ENCODE measurements around the gene EFHD1.
"Not testable (repeated sequence)": the region's sequence is repeated elsewhere in the genome, so short reads cannot be mapped to it uniquely, and the experiment has no call there.

Gene EFHD1

DNA sequence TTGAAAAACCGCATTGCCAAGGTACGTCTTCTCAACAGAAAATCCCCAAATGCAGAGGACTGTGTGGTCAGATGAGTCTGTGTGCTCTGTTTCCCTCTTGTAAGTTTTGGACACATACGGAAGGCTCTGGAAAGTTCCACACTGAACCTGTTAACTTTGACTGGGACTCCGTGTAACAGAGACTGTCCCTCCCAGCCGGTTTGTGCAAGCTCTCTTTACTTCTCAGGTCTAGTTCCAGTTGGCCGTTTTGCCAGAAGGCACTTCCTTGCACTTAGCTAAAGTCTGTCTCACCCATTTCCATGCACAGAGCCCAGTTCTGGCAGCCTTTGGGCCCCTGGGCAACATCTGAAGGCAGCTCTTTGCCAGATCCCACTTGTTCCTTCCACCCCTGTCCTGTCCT, 22.0 kb downstream of the EFHD1 start:
- no peak for DNase-seq

DNA sequence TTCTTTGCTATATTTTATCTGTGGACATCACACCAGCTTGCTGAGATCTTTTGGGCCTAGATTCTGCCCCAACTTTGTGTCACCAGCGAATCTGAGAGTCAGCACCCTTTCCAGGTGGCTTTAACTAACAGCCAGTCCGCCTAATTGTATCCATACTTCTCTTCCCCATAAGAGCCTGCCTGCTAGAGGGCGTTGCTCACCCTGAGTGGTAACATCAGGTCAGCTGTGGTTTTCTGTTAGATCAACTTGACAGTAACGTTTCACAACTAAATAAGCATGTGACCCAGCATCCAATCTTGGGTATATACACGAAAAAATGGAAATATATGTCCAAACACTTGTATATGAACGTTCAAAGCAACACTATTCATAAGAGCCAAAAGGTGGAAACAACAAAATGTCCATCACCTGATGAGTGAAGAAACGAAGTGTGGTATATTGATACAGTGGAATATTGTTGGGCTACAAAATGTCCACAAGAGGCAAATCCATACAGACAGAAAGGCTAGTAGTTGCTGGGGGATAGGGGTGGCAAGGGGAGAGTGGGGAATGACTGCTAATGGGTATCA, 24.9 kb downstream of the EFHD1 start:
- no peak for DNase-seq

DNA sequence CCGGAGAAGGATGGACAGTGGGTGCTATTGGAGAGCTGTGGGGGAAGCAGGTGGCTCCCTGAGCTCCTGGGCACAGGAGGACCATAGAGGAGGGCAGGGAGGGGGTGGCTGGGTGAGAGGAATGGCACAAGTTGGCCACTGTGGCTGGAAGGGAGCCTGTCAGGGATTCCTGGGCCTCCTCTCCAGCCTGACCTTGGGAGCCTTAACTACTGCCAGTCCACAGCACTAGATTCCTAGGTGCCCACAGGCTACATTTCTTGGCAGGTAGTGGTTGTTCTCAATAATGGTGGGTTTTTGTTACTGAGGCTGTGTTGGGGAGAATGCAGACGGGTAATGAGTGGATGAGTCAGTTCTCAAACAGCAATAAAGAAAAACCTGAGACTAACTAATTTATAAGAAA, 26.0 kb downstream of the EFHD1 start:
- DNase-seq, result no peak

DNA sequence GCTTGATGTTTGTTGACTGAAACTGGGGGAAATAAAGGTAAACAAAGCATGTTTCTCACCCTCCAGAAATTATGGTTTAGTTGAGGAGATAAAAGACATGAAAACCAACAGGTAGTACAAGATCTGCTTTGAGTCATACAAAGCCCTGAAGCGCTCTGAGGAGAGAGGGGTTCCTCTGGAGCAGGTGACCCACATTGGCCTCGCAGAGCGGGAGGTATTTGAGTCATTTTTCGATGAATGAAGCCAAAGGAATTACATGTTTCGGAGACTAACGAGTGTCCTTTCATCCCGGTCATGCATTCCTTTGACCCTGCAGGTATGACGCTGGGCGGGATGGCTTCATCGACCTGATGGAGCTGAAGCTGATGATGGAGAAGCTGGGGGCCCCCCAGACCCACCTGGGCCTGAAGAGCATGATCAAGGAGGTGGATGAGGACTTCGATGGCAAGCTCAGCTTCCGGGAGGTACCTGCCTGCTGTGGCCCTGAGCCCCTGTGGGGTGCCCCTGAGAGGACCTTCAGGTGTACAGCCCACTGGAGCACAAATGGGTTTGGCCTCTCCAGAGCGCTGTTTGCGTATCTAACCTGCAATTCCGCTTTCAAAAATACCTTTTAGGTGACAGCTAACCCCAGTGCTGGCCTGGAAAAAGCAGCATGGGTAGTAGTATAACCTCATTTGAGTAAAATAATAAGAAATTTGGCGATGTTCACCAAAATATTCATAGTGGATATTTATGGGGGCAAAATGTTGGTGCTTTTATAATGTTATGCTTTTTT, 29.3 kb downstream of the EFHD1 start:
- DNase-seq, result no peak

DNA sequence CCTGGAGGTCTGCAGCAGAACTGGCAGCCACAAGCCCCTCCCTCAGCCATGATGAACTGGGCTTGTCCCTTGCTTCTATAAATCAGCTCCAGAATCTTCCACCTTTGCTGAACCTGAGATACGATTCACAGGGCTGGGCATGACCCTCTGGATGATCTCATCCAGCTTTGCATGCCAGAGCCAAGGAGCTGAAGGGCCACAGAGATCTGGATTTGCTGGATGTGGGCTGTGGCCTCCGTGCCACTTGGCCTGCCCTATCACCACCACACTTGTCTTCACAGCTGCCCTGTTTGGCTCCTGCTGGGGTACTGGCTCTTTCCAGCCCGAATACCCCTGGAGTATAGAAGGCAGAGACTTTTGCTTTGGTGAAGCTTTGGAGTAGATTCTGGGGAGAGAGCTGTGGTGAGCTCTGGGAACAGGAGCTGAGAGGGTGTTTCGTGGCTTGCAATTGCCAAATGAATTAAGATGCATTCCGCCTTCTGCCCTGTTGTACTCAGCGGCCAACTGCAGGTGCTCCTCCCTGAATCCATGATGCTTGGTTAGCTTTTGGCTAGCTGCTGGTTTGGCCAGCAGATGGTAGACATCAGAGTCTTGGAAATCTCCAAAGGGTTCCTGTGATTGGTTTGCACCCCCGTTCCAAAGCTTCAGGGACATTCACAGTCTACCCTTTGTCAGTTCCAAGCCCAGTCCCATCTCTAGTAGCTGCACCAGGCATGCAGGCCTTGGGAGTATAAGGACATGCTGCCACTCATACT, 32.8 kb downstream of the EFHD1 start:
- DNase-seq, result no peak

DNA sequence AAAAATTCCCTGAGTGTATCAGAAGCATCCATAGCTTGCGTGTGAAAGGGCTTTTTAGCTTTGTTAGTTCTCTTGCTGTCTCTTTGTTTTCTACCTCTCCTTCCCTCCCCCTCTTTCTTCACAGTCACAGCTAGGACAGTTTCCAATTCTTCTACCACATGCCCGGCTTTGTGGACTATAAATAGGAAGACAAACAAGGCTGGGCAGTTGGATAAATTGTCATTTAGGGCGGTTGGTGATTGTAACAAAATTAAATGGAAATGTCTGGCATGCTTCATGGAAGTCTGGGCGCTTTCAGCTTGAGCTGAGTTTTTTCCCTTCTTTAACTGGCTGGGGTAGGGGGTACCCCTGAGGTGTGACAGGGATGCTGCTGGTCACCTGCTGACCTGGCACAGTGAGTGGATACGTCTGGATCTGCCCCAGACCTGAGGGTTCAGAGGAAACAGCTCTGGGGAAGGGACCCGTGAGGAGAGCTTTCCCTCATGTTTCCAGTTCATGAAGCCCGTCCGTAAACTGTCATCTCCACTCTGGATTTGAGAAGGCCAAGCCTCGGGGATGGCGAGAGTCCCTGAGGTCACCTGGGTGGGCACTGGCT, 34.7 kb downstream of the EFHD1 start:
- DNase-seq, result no peak

DNA sequence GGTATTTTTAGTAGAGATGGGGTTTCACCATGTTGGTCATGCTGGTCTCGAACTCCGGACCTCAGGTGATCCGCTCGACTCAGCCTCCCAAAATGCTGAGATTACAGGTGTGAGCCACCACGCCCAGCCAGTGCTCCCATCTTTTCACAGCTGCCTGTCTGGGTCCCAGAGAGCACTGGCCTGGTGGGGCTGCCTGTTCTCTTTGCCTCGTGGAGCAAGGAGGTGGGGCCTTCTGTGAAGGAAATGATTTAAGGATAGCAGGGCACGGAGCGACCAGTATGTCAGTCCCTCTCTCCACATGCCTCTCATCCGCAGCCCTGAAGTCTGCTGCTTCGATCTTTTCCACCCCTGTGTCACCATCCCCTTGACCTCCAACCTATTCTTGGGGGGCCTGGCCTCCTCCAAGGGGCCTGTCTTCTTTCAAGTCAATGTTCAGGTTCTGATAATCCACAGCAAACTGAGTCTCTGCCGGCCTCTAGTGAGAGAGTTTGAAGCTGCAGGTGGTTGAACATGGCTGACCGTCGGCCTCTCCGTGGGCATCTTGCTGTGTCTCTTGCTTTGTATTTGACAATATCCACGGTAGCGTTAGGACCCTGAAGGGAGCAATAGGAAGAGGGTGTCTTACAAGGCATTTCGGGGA, 35.5 kb downstream of the EFHD1 start:
- no peak for DNase-seq

DNA sequence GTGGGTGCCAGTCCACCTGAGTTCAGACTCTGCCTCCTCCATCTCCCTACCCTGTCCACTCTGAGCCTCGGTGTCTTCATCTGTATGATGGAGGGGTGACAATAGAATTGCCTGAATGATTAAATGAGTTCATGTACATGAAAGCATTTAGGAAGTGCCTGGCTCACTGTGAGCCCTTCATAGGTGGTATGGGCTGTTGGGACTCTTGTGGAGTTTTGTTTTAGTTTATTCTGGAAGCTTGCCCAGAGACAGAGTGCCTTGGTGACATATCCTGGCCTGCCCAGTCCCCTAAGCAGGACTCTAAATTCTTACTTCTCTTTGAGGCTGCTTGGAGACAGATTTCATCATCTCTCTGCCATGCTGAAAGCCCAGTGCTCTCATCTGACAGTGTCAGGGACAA, 39.2 kb downstream of the EFHD1 start:
- no peak for DNase-seq

DNA sequence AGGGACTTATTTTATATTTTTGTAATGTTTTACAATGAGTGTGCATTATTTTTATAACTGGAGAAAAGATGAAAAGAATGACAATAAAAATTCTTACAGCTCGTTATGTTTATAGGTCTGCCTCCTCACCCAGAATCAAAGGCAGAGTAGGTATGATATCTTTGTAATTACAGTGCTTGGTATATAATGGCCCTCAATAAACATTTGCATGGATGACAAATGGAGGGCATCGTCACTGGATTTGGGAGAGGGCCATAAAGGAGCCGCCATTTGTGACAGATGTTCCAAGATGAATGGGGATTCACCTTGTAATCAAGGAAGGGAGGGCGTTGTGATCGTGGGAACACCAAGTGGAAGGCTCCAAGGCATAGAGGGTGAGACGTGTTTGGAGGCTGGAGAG, 41.1 kb downstream of the EFHD1 start:
- no peak for DNase-seq

DNA sequence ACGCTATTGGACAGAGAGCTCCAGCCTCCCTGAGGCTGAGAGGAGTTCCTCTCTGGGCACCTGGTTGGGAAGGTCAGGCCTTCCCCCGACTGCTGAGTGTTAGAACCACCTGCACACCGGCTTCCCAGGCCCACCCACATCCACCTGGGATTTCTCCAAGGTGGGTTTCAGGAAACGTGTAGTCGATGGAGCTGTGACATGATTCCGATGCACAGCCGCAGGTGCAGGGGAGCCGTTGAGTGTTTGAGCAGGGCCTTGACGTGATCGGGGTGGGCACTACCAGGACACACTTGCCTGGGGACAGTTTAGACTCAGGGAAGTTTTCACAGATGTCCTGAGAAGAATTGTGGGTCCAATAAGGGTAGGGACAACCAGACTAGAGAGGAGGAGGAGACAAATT, 42.0 kb downstream of the EFHD1 start:
- no peak for DNase-seq

DNA sequence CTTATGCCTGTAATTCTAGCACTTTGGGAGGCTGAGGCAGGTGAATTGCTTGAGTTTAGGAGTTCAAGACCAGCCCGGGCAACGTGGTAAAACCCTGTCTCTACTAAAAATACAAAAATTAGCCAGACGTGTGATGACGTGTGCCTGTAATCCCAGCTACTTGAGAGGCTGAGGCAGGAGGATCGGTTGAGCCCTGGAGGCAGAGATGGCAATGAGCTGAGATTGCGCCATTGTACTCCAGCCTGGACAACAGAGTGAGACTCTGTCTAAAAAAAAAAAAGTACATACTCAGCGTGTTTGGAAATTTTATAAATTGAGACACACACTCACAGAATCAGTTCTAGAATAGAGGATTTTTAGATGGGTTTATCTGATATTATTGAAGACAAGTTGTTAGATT, 46.6 kb downstream of the EFHD1 start:
- no peak for DNase-seq

DNA sequence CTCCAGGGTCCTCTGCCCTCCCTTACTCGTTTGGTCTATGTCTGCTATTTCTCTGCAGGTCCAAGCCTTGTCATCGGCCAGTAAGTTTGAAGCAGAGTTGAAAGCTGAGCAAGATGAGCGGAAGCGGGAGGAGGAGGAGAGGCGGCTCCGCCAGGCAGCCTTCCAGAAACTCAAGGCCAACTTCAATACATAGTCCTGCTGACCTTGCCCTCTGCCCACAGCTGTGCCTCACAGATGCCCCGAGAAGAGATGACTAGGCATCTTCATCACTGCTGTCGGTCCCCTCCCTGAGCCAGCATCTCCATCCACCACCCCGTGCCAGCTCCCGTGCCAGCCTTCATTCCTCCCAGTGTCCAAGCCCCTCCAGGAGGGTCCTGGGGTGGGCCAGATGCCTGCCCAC, 48.1 kb downstream of the EFHD1 start:
- no peak for DNase-seq

DNA sequence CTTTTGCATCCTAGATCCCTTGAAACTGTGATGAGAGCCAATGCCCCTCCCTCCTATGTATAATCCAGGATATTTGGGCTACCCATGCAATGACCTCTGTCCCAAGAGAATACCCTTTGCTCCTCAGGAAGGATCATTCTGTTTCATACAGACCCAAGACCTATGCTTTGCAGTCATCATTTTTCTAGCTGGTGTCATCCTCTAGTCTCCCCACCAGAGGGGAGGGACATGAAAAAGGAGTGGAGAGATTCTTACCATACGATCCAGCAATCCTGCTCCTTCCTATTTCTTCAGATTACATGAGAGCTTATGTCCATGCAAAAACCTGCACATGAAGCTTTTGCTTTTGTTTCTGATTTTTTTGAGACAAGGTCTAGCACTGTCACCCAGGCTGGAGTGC, 50.0 kb downstream of the EFHD1 start:
- DNase-seq, result no peak

DNA sequence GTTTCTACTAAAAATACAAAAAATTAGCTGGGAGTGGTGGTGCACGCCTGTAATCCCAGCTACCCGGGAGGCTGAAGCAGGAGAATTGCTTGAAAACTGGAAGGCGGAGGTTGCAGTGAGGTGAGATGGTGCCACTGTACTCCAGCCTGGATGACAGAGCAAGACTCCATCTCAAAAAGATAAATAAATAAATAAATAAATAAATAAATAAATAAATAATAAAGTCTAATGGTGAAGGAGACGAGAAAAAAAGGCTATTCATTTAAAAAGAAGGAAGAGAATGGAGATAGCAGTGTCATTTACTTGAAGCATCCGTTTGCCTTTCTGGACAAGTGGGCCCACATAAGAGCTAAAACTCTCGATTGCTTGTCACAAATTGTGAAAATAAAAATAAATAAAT, 52.0 kb downstream of the EFHD1 start:
- DNase-seq, result not testable (repeated sequence)

DNA sequence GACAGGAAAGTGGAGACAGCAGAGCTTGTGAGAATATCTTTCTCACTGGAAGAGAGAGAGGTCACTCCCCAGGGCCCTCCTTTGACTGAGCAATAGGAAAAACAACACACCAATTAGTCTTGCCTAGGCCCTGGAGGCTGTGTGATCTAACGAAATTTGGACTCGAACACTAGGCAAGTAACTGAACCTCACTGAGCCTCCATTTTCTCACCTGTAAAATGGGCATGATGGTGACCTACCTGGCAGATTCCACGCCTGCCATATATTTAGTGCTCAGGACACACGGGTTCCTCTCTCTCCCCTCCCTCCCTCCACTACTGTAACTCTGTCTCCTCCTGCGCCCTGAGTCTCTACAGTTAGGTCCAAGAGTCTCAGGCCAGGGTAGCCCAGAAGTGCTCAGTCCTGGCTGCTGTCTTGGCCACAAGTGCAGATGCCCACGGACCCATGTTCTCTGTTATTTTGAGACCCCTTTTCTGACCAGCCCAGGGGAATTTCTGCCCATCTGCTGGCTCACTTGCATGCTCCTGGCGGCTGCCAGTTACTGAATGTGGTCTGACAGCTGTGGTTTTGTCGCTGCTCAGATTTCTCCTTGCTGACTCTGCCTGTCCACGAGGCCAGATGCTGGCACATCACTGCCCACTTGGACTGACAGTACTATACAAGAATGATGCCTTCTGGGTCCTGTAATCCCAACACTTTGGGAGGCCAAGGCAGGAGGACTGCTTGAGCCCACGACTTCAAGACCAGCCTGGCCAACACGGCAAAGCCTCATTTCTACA, 54.2 kb downstream of the EFHD1 start:
- no peak for DNase-seq

DNA sequence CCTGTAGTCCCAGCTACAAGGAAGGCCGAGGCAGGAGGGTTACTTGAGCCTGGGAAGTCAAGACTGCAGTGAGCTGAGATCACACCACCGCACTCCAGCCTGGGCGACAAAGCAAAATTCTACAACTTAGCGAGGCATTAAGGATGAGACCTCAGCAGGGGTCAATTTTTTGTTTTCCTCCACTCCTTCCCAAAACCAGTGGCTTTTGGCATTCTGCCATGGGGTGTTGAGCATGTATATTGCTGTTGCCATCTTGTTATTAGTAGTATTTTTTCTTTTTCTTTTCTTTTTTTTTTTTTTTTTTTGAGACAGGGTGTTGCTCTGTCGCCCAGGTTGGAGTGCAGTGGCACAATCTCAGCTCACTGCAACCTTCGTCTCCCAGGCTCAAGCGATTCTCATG, 54.8 kb downstream of the EFHD1 start:
- no peak for DNase-seq

DNA sequence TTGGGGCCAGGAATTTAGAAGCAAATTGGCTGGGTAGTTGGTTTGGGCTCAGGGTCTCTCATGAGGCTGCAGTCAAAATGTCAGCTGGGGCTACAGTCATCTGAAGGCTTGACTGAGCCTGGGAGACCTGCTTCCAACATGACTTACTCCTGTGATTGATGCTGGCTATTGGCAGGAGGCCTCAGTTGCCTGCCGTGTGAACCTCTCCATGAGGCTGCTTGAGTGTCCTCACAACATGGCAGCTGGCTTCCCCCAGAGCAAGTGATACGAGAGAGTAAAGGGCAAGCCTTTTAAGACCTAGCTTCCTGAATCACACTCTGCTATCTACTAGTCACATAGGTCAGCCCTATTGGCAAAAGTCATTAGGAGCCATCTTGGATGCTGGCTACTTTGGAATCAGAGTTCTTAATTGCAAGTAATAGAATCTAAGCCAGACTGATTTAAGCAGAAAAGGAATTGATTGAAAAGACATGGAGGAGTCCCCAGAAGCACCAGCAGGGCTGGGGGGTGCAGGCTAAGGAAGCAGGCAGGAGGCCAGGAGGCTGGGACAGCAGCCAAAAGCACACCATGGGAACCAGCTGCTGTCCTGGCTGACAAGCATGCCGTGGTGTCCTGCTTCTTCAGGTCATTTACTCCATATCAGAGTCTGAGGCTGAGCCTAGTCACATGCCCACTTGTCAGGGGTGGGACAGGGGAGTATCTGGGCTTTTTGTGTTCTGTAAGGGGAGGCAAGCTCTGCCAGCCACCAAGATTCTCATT, 55.9 kb downstream of the EFHD1 start:
- no peak for DNase-seq

DNA sequence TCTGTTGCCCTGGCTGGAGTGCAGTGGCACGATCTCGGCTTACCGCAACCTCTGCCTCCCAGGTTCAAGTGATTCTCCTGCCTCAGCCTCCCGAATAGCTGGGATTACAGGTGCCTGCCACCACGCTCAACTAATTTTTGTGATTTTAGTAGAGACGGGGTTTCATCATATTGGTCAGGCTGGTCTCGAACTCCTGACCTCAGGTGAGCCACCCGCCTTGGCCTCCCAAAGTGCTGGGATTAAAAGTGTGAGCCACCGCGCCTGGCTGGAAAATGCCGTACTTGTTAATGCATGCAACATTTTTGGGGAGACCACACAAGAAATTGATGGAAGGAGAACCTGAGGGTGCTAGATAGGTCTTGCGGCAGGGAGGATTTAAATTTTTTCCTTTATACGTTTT, 57.7 kb downstream of the EFHD1 start:
- not testable (repeated sequence) for DNase-seq

DNA sequence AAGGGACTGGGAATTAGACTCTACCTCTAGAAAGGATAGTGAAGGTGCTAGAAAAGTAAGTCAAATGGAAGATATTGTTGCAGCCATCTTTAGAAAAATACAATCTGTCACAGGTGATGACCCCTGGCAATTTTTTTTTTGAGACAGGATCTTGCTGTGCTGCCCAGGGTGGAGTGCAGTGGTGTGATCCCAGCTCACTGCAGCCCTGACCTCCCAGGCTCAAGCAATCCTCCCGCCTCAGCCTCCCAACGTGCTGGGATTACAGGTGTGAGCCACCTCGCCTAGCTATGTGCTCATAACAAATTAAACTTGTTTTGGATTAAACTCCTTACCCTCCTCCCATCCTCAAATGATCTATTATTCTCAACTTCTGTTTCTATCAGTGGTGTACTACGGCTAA, 59.9 kb downstream of the EFHD1 start:
- no peak for DNase-seq

DNA sequence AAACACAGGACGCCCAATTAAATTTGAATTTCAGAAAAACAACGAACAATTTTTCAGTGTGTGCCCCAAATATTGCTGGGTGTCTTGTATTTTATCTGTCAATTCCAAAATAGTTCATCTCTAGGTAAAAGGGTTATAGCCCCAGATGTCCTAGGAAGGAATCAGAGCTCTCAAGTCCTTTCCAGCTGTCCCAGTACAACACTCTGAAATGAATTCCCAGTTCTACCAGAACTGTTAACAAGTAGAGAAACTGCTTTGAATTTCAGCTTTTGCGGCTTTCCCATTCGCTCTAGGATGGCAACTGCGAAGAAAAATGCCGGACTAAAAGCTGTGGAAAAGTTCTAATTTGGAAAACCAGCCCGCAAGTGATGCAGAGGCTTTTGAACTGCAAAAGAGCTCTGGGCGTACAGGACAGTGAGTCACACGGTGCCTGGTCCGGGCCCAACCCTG, 63.2 kb downstream of the EFHD1 start:
- no peak for DNase-seq

DNA sequence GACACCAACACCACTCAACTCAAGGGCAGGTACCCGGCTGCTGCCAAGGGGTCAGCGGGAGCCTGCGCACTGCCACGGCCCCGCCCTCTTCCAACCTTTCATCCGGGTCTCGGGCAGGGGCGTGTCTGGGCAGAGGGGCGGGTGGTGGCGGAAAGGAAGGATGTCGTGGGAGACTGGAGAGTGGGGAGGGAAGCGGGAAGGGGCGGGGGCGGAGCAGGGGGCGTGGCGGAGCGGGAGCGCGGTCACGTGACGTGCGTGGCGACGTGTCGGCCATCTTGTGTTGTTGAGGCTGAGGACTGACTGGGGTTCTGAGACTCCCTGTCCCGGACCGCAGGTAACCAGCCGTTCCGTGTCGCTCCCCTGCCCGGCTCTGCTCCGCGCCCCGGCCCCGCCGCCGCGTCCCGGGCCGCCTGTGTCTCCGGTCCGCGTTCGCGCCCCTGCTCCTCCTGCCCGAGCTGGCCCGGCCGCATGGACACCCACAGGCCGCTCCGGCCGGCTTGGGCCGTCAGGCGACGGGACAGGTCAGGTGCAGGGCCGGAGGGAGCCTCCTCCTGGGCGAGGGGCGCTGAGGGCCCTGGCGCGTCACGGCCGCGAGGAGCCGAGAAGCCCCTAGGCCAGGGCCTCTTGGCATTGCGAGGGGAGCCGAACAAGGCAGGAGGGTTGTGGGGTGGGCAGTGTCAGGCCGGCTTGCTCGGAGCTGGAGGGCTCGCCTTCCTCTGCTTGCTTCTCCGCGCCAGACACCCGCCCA, 63.8 kb downstream of the EFHD1 start, which contains the start of gene GIGYF2:
Gene GIGYF2, plus strand, starts transcription at position 273 of the 748 bp plus-strand sequence. CDS start 37,867 bp downstream, outside the sequence.
- peak; percentile 96 for DNase-seq
